Measurements from ENCODE around the gene DHH.

Gene DHH

DNA sequence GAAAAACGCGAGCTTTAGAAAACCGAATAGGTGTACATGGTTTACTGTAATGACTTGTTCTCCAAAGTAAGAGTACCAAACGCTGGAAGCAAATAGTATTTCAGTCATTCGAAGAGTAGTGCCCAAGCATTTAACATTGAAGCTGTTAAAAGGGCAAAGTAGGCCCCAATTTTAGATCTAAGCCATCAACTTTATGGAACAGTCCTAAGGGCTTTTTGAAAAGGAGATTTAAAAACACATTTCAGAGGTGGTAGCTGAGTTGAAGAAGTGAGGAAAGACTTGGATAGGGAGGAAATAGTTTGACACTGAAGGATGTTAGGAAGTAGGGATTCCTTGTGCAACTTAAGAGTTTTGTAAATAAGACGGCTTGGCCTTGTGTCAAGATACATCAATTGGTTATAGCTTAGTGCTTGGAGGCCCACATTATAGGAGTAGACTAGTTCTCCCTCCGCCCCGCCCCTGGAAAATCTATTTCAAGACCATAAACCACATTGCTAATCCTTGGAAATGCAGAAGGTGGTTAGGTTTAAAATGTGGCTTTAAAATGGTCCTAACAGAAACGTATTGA is 37.4 kb upstream of the DHH start (continued):
- TF ChIP-seq, protein P1, sequence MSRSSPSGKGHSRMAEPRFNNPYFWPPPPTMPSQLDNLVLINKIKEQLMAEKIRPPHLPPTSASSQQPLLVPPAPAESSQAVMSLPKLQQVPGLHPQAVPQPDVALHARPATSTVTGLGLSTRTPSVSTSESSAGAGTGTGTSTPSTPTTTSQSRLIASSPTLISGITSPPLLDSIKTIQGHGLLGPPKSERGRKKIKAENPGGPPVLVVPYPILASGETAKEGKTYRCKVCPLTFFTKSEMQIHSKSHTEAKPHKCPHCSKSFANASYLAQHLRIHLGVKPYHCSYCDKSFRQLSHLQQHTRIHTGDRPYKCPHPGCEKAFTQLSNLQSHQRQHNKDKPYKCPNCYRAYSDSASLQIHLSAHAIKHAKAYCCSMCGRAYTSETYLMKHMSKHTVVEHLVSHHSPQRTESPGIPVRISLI (tag by site-specific recombination; IDR thresholded peaks at IDR 0.05), result no peak
- TF ChIP-seq ZBTB8A (tag by site-specific recombination; IDR thresholded peaks at IDR 0.05), result peak; percentile 32; the same call in 1 of the 2 replicates
- 0 out of 2 replicates have a peak, but pooled peaks have one; percentile 35 for TF ChIP-seq ZNF600 (tag by site-specific recombination; IDR thresholded peaks at IDR 0.05)

DNA sequence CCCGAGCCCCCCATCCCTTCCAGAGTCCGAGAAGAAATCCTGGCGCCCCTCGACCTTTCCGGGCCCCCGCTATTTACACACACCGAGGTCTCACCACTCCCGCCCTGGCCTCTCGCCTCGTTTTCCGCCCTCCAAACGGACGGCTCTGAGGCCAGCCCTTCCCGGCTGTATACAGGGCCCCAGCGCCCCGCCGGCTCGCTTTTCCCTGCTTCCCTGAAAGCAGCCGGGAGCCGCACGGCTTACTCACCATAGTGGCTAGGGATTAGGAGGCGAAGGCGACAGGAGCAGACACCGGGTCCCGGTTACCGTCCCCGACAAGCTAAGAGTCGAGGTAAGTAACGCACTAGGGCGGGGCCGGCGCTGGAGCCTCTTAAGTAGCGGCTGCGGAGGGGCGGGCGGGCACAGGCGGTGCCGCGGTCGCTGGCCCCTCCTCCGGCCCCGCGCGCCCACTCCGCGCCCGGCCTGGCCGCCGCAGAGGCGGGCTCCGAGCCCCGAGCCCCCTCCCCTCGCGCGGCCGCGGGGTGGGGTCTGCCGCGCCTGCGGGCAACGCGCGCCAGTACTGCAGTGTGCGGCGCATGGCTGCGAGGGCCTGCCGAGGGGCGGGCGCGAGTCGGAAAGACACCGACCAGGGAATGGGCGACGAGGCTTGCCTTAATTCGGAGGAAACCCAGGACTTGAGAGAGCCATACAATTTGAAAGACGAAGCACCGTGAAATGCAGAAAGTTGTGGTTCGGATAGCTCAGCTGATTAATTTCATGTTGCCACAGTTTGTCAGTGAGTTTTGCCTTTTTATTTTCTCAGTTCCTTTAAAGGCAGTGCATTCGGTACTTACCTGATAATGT is 36.7 kb upstream of the DHH start, which contains the start of gene TUBA1B:
TUBA1B (minus strand) TSS at position 345 of the 843 bp plus-strand sequence; CDS start at position 250, 95 bp downstream.
- CTCF ChIA-PET, result interaction anchor here (0.5 to 4.7 kb wide), 28 partner anchors 8 to 430 kb away, joined by 3 to 50 read pairs (median 5); partner anchors contain the start of genes DHH, LMBR1L, RHEBL1 and TUBA1A
- POLR2A ChIA-PET, result interaction anchor here (0.6 to 5.1 kb wide), 58 partner anchors 9 to 449 kb away, joined by 3 to 134 read pairs (median 7); partner anchors contain the start of genes ARF3, DDX23, DHH and KANSL2
- Histone ChIP-seq H3K4me1 (ENCODE audit: control insufficient read depth, insufficient read depth, low read length) (peaks cover 11% of the 10 kb centered on the region), H3K27ac (ENCODE audit: extremely low read depth, low read depth, low read length) (peak within 1 kb of the TSS; percentile 99), H3K9me3 (ENCODE audit: control insufficient read depth, insufficient read depth, low read depth, low read length) (no peaks in the 10 kb centered on the region), H3K4me3 (ENCODE audit: low read depth, low read length) (peak within 1 kb of the TSS; percentile 95), H3K36me3 (ENCODE audit: control insufficient read depth in 2 of 2, insufficient read depth in 1 of 2, low read length in 2 of 2) (peaks cover 0 to 40% of the 10 kb centered on the region in 2 experiments)
- TF ChIP-seq ZNF621 (tag by site-specific recombination; IDR thresholded peaks at IDR 0.05) (no peak), ZNF138 (tag by site-specific recombination; IDR thresholded peaks at IDR 0.05; ENCODE audit: borderline replicate concordance) (no peak), IKZF3 (tag by site-specific recombination; IDR thresholded peaks at IDR 0.05) (no peak; the same call in 1 of the 2 replicates), ZNF423 (tag by site-specific recombination; IDR thresholded peaks at IDR 0.05) (peak; percentile 4; the same call in 1 of the 2 replicates), ZNF169 (tag by site-specific recombination; IDR thresholded peaks at IDR 0.05) (0 out of 2 replicates have a peak, but pooled peaks have one; percentile 38), HOXC10 (CRISPR knock-in tag; IDR thresholded peaks at IDR 0.05) (no peak), ZNF211 (tag by site-specific recombination; IDR thresholded peaks at IDR 0.05; ENCODE audit: low read depth) (no peak), MZF1 (tag by site-specific recombination; IDR thresholded peaks at IDR 0.05; ENCODE audit: borderline replicate concordance) (peak; percentile 30; the same call in 1 of the 2 replicates), ZNF701 (tag by site-specific recombination; IDR thresholded peaks at IDR 0.05) (no peak), ZNF394 (tag by site-specific recombination; IDR thresholded peaks at IDR 0.05; ENCODE audit: borderline replicate concordance) (peak; percentile 59), KLF10 (tag by site-specific recombination; IDR thresholded peaks at IDR 0.05) (peak; percentile 44; the same call in 1 of the 2 replicates), HOXA7 (CRISPR knock-in tag; IDR thresholded peaks at IDR 0.05; ENCODE audit: borderline replicate concordance) (no peak), ZNF521 (tag by site-specific recombination; IDR thresholded peaks at IDR 0.05) (no peak), ZNF274 (IDR thresholded peaks at IDR 0.05; ENCODE audit: low read length) (no peak), ZNF274 (tag by site-specific recombination; IDR thresholded peaks at IDR 0.05; ENCODE audit: borderline replicate concordance) (no peak), SALL2 (tag by site-specific recombination; IDR thresholded peaks at IDR 0.05; ENCODE audit: borderline replicate concordance) (0 out of 2 replicates have a peak, but pooled peaks have one; percentile 24), ZNF2 (tag by site-specific recombination; IDR thresholded peaks at IDR 0.05) (peak; percentile 83), ZBTB1 (tag by site-specific recombination; IDR thresholded peaks at IDR 0.05) (peak; percentile 5; the same call in 1 of the 2 replicates), OSR2 (tag by site-specific recombination; IDR thresholded peaks at IDR 0.05) (0 out of 2 replicates have a peak, but pooled peaks have one; percentile 27), BCL11A (tag by site-specific recombination; IDR thresholded peaks at IDR 0.05; ENCODE audit: low read depth) (peak; percentile 82; the same call in 1 of the 2 replicates), BCL11B (tag by site-specific recombination; IDR thresholded peaks at IDR 0.05; ENCODE audit: low read depth) (peak; percentile 95)
- TF ChIP-seq, protein P2, sequence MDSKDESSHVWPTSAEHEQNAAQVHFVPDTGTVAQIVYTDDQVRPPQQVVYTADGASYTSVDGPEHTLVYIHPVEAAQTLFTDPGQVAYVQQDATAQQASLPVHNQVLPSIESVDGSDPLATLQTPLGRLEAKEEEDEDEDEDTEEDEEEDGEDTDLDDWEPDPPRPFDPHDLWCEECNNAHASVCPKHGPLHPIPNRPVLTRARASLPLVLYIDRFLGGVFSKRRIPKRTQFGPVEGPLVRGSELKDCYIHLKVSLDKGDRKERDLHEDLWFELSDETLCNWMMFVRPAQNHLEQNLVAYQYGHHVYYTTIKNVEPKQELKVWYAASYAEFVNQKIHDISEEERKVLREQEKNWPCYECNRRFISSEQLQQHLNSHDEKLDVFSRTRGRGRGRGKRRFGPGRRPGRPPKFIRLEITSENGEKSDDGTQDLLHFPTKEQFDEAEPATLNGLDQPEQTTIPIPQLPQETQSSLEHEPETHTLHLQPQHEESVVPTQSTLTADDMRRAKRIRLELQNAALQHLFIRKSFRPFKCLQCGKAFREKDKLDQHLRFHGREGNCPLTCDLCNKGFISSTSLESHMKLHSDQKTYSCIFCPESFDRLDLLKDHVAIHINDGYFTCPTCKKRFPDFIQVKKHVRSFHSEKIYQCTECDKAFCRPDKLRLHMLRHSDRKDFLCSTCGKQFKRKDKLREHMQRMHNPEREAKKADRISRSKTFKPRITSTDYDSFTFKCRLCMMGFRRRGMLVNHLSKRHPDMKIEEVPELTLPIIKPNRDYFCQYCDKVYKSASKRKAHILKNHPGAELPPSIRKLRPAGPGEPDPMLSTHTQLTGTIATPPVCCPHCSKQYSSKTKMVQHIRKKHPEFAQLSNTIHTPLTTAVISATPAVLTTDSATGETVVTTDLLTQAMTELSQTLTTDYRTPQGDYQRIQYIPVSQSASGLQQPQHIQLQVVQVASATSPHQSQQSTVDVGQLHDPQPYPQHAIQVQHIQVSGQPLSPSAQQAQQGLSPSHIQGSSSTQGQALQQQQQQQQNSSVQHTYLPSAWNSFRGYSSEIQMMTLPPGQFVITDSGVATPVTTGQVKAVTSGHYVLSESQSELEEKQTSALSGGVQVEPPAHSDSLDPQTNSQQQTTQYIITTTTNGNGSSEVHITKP (tag by site-specific recombination; IDR thresholded peaks at IDR 0.05), result 0 out of 2 replicates have a peak, but pooled peaks have one; percentile 2
- TF ChIP-seq, protein P3, sequence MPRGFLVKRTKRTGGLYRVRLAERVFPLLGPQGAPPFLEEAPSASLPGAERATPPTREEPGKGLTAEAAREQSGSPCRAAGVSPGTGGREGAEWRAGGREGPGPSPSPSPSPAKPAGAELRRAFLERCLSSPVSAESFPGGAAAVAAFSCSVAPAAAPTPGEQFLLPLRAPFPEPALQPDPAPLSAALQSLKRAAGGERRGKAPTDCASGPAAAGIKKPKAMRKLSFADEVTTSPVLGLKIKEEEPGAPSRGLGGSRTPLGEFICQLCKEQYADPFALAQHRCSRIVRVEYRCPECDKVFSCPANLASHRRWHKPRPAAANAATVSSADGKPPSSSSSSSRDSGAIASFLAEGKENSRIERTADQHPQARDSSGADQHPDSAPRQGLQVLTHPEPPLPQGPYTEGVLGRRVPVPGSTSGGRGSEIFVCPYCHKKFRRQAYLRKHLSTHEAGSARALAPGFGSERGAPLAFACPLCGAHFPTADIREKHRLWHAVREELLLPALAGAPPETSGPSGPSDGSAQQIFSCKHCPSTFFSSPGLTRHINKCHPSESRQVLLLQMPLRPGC (tag by site-specific recombination; IDR thresholded peaks at IDR 0.05), result peak; percentile 25; the same call in 1 of the 2 replicates
- TF ChIP-seq, protein P4, sequence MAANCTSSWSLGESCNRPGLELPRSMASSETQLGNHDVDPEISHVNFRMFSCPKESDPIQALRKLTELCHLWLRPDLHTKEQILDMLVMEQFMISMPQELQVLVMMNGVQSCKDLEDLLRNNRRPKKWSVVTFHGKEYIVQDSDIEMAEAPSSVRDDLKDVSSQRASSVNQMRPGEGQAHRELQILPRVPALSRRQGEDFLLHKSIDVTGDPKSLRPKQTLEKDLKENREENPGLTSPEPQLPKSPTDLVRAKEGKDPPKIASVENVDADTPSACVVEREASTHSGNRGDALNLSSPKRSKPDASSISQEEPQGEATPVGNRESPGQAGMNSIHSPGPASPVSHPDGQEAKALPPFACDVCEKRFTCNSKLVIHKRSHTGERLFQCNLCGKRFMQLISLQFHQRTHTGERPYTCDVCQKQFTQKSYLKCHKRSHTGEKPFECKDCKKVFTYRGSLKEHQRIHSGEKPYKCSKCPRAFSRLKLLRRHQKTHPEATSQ (tag by site-specific recombination; IDR thresholded peaks at IDR 0.05), result peak; percentile 82; the same call in 1 of the 2 replicates
